ENCODE data around the gene LEFTY1. TPM values are rescaled to one million over a fixed set of nuclear protein-coding genes. Genes with fewer than 3 reads are reported as not detected.

Gene LEFTY1
- total and polyA plus RNA-seq, 2 of the 4 experiments (the other 2 are of a cell fraction): not detected

DNA sequence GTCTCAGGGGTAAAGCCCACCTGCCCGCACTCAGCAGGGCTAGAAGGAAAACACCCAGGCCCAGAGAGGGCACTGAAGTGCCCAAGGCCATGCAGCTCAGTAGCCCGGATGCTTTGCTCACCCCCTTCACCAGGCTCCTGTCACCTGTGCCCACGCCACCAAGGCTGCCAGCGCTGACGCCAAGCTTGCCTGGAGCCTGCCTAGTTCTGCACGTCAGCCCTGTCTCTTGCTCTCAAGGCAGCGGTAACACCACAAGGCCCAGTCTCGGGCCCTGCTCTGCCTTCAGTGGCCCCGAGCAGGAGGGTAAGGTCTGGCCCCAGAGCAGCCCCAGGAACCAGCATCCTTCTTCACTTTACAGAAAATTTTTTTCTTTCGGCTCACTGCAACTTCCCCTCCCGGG, 14.5 kb downstream of the LEFTY1 start:
- in situ Hi-C loops (cut with MboI; ENCODE audit: low sequenced_read_pairs): no loop called here
- H4K5ac ChIP-seq (ENCODE audit: low read depth, low read length): no peak overlapping the region
- POLR2A ChIA-PET (ENCODE audit: unreplicated experiment): no interaction called here
- no peak overlapping the region for H3K4me2 ChIP-seq (ENCODE audit: low read depth, low read length)
- no peaks in the 10 kb centered on the region for H3K9me3 ChIP-seq (ENCODE audit: control insufficient read depth, insufficient read depth, low read length)
- no peak overlapping the region for H3K27ac ChIP-seq (ENCODE audit: insufficient read depth, low read length)
- BruUV-seq (replicated peaks): no TSS peak
- H3K36me3 ChIP-seq (ENCODE audit: control insufficient read depth, insufficient read depth, low read length): peaks cover 38% of the 10 kb centered on the region
- no peak for TF ChIP-seq POLR2A (IDR thresholded peaks at IDR 0.05; ENCODE audit: low read depth, low read length)
- no peak for TF ChIP-seq NFE2L2 (IDR thresholded peaks at IDR 0.05; ENCODE audit: low read depth, low read length)
- TF ChIP-seq, protein P1, sequence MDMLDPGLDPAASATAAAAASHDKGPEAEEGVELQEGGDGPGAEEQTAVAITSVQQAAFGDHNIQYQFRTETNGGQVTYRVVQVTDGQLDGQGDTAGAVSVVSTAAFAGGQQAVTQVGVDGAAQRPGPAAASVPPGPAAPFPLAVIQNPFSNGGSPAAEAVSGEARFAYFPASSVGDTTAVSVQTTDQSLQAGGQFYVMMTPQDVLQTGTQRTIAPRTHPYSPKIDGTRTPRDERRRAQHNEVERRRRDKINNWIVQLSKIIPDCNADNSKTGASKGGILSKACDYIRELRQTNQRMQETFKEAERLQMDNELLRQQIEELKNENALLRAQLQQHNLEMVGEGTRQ (IDR thresholded peaks at IDR 0.05; ENCODE audit: low read depth, low read length): no peak
- TF ChIP-seq RCOR1 (IDR thresholded peaks at IDR 0.05; ENCODE audit: insufficient replicate concordance, low read length): no peak
- no peak for TF ChIP-seq MXI1 (IDR thresholded peaks at IDR 0.05; ENCODE audit: borderline replicate concordance, low read depth, low read length)
- TF ChIP-seq RFX5 (IDR thresholded peaks at IDR 0.05; ENCODE audit: low read depth, low read length): no peak
- TF ChIP-seq CEBPB (IDR thresholded peaks at IDR 0.05; ENCODE audit: low read depth, low read length): no peak
- TF ChIP-seq, protein P2, sequence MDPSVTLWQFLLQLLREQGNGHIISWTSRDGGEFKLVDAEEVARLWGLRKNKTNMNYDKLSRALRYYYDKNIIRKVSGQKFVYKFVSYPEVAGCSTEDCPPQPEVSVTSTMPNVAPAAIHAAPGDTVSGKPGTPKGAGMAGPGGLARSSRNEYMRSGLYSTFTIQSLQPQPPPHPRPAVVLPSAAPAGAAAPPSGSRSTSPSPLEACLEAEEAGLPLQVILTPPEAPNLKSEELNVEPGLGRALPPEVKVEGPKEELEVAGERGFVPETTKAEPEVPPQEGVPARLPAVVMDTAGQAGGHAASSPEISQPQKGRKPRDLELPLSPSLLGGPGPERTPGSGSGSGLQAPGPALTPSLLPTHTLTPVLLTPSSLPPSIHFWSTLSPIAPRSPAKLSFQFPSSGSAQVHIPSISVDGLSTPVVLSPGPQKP (IDR thresholded peaks at IDR 0.05; ENCODE audit: borderline replicate concordance, low read depth, low read length): no peak
- TF ChIP-seq MAFK (IDR thresholded peaks at IDR 0.05; ENCODE audit: low read depth, low read length): no peak
- no peak for TF ChIP-seq MAZ (IDR thresholded peaks at IDR 0.05; ENCODE audit: borderline replicate concordance, low read depth, low read length)
- no peak overlapping the region for H3K18ac ChIP-seq (ENCODE audit: low read depth, low read length)
- CTCF ChIA-PET: no interaction called here
- H3K14ac ChIP-seq (replicated peaks; ENCODE audit: low read depth, low read length): no peak overlapping the region
- H2AK5ac ChIP-seq (ENCODE audit: low read depth, low read length): no peak overlapping the region
- no peak overlapping the region for H4K8ac ChIP-seq (ENCODE audit: low read depth in 2 of 2, low read length in 2 of 2)
- no peak overlapping the region for H2BK120ac ChIP-seq (ENCODE audit: low read depth, low read length)
- H3K79me1 ChIP-seq (ENCODE audit: low read depth in 1 of 2, low read length in 2 of 2): peaks cover 6 to 51% of the 10 kb centered on the region in 2 experiments
- no peaks in the 10 kb centered on the region for H3K4me1 ChIP-seq (ENCODE audit: control insufficient read depth, insufficient read depth, low read length)
- dilution Hi-C loops (cut with HindIII; ENCODE audit: low sequenced_read_pairs, unreplicated experiment): no loop called here
- H3K23ac ChIP-seq (ENCODE audit: low read depth, low read length): no peak overlapping the region
- no peak overlapping the region for H3K4me3 ChIP-seq (ENCODE audit: insufficient read depth, low read depth, low read length)
- no peak overlapping the region for H2AFZ ChIP-seq (replicated peaks; ENCODE audit: low read length, poor library complexity)
- H2BK20ac ChIP-seq (ENCODE audit: low read depth, low read length): no peak overlapping the region
- H4K20me1 ChIP-seq (ENCODE audit: insufficient read depth, low read length): peaks cover 25% of the 10 kb centered on the region
- DNase-seq (no peak), ATAC-seq (ENCODE audit: low read depth) (no peak)
- H3K56ac ChIP-seq (ENCODE audit: extremely low read depth, insufficient read depth, low read length): no peak overlapping the region
- peaks cover 12% of the 10 kb centered on the region for H3K9me1 ChIP-seq (ENCODE audit: insufficient read depth, low read length)
- no peak overlapping the region for H2BK5ac ChIP-seq (ENCODE audit: low read depth, low read length, poor library complexity, severe bottlenecking)
- no peak overlapping the region for H3K4ac ChIP-seq (ENCODE audit: low read depth, low read length)
- intact Hi-C loops (cut with micrococcal nuclease): no loop called here
- H3K27me3 ChIP-seq (ENCODE audit: control insufficient read depth, insufficient read depth, low read length): no peaks in the 10 kb centered on the region
- H3K9ac ChIP-seq (ENCODE audit: low read depth, low read length): no peak overlapping the region
- peak overlapping the region; percentile 44 for H2AK9ac ChIP-seq (replicated peaks; ENCODE audit: low read depth, low read length, poor library complexity)
- H2BK15ac ChIP-seq (ENCODE audit: low read depth, low read length): no peak overlapping the region
- 100% methylated on average over 3 of the region's 11 CpGs; no CpG with 5 or more reads in 1 of the 2 experiments for WGBS, 2 experiments (ENCODE audit: extremely low coverage in 2 of 2, insufficient read length in 1 of 2)
- H4K91ac ChIP-seq (ENCODE audit: insufficient read depth, low read depth, low read length): no peak overlapping the region
